Osteoblast (primary cell): Measurements from ENCODE around the gene XYLT1. TPM values are rescaled to one million over a fixed set of nuclear protein-coding genes. Genes with fewer than 3 reads are reported as not detected.

Source experiments
- DNase-seq: peaks from one replicate; pipeline ENCODE4 v3.0.0; 2011; ENCODE audit warnings: low spot score, mixed read lengths; ENCODE audit not compliant: insufficient read length; ENCODE audit errors: missing footprints
- H2AFZ ChIP-seq: 2 replicates; pipeline ENCODE4 v1.6.0; 2011; ENCODE audit warnings: mild to moderate bottlenecking, low read length
- H3K27ac ChIP-seq: 2 replicates; pipeline ENCODE4 v1.5.1; 2011; ENCODE audit warnings: mild to moderate bottlenecking, low read depth, low read length, moderate library complexity
- H3K27me3 ChIP-seq: 2 replicates; pipeline ENCODE4 v1.6.0; 2012; ENCODE audit warnings: mild to moderate bottlenecking, control low read depth, inconsistent platforms, low read length, moderate library complexity; ENCODE audit not compliant: insufficient read depth
- H3K36me3 ChIP-seq: 2 replicates; pipeline ENCODE4 v1.5.1; 2011; ENCODE audit warnings: mild to moderate bottlenecking, low read length, control low read depth, moderate library complexity; ENCODE audit not compliant: insufficient read depth
- H3K4me1 ChIP-seq: 2 replicates; pipeline ENCODE4 v1.5.1; 2011; ENCODE audit warnings: mild to moderate bottlenecking, low read length, control low read depth, moderate library complexity; ENCODE audit not compliant: insufficient read depth
- H3K4me2 ChIP-seq: 2 replicates; pipeline ENCODE4 v1.6.0; 2011; ENCODE audit warnings: mild to moderate bottlenecking, low read length; ENCODE audit not compliant: insufficient read depth
- H3K4me3 ChIP-seq: fragments of 200-600 bp; sonication (generic); 3 replicates; pipeline ENCODE4 v1.5.1; 2012; ENCODE audit warnings: mild to moderate bottlenecking, low read length, inconsistent platforms; ENCODE audit not compliant: insufficient read depth
- H3K79me2 ChIP-seq: 2 replicates; pipeline ENCODE4 v1.6.0; 2012; ENCODE audit warnings: mild to moderate bottlenecking, low read length, control low read depth, inconsistent platforms; ENCODE audit not compliant: insufficient read depth
- H3K9me3 ChIP-seq: 2 replicates; pipeline ENCODE4 v1.5.1; 2011; ENCODE audit warnings: low read depth, low read length, control low read depth
- H4K20me1 ChIP-seq: 2 replicates; pipeline ENCODE4 v1.6.0; 2012; ENCODE audit warnings: mild to moderate bottlenecking, low read length, control low read depth; ENCODE audit not compliant: insufficient read depth
- total RNA-seq: library from RNA; depleted of rRNA; stranded (reverse); fragments of >200 nt; gene quantifications from 2 replicates; pipeline ENCODE4 v1.2.3, GENCODE V29; 2012
- TF ChIP-seq, protein P1 (sequence below): IDR thresholded peaks from 2 replicates; pipeline ENCODE4 v1.5.1; 2011; ENCODE audit warnings: mild to moderate bottlenecking, low read depth, low read length, moderate library complexity; ENCODE audit errors: extremely low read depth

Gene XYLT1
- total RNA-seq, 1 donor, result 43.4 TPM

DNA sequence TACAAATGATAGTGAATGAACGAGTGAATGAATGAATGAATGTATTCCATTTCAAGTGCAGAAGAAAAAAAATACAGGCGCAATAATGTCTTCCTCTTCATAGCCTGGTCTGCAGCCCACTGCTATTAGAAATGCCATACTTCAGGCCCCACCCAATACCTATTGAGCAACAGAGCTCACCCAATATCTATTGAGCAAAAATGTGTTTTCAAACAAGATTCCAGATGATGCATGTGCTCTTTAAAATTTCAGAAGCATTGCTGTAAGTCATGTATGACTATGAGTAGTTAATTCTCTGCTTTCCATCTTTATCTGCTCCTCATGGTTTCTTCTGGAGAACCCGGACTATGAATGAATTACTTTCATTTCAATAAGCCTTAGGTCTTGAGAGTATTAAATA, 308.2 kb downstream of the XYLT1 start:
- TF ChIP-seq, protein P1, sequence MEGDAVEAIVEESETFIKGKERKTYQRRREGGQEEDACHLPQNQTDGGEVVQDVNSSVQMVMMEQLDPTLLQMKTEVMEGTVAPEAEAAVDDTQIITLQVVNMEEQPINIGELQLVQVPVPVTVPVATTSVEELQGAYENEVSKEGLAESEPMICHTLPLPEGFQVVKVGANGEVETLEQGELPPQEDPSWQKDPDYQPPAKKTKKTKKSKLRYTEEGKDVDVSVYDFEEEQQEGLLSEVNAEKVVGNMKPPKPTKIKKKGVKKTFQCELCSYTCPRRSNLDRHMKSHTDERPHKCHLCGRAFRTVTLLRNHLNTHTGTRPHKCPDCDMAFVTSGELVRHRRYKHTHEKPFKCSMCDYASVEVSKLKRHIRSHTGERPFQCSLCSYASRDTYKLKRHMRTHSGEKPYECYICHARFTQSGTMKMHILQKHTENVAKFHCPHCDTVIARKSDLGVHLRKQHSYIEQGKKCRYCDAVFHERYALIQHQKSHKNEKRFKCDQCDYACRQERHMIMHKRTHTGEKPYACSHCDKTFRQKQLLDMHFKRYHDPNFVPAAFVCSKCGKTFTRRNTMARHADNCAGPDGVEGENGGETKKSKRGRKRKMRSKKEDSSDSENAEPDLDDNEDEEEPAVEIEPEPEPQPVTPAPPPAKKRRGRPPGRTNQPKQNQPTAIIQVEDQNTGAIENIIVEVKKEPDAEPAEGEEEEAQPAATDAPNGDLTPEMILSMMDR, result no peak
- H3K9me3 ChIP-seq, result no peaks in the 10 kb centered on the region
- DNase-seq, result no peak

GRCh38 chr16:17160920-17161431, 309.8 kb downstream of the XYLT1 start:
- Histone ChIP-seq H3K27me3 (no peaks in the 10 kb centered on the region), H3K27ac (no peak overlapping the region), H3K36me3 (no peaks in the 10 kb centered on the region), H3K79me2 (no peaks in the 10 kb centered on the region), H3K4me1 (no peaks in the 10 kb centered on the region), H3K4me3 (no peak overlapping the region), H2AFZ (no peak overlapping the region), H4K20me1 (peaks cover 14% of the 10 kb centered on the region), H3K4me2 (no peak overlapping the region), H3K9me3 (no peaks in the 10 kb centered on the region)
- DNase-seq, result no peak
- TF ChIP-seq, protein P1, result no peak

More for the DNA sequence above, 308.2 kb downstream of the XYLT1 start:
- Histone ChIP-seq H3K4me1 (no peaks in the 10 kb centered on the region), H2AFZ (no peak overlapping the region), H3K4me2 (no peak overlapping the region), H3K79me2 (no peaks in the 10 kb centered on the region), H3K4me3 (no peak overlapping the region), H4K20me1 (peaks cover 14% of the 10 kb centered on the region), H3K27ac (no peak overlapping the region), H3K27me3 (no peaks in the 10 kb centered on the region), H3K36me3 (no peaks in the 10 kb centered on the region)

- Histone ChIP-seq H3K4me1 (no peaks in the 10 kb centered on the region), H3K36me3 (no peaks in the 10 kb centered on the region), H4K20me1 (peaks cover 17% of the 10 kb centered on the region), H3K4me2 (peak overlapping the region; percentile 26), H3K9me3 (no peaks in the 10 kb centered on the region), H3K27me3 (no peaks in the 10 kb centered on the region), H3K4me3 (no peak overlapping the region), H3K27ac (no peak overlapping the region), H2AFZ (no peak overlapping the region), H3K79me2 (no peaks in the 10 kb centered on the region)
- TF ChIP-seq, protein P1, result no peak
- DNase-seq, result peak; percentile 58
These were observed 310.4 kb downstream of the XYLT1 start for GRCh38 chr16:17160285-17160853.

DNA sequence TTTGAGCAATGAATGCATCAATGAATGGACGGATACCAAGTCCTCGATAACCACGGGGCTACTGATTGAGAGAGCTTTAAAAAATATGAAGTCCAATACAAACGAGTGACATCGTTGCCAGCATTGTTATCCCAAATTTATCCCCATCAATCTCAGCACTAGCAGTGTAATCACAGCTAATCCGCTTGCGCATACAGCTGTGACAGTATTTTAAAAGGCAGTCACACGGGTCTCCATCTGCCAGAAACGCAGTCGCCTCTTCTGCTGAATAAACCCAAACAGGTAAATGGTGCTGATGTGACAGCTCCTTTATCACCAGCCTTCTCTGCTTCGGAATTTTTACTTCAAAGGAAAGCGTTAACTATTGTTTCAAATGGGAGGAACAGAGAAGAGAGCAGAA, 311.1 kb downstream of the XYLT1 start:
- Histone ChIP-seq H3K4me3 (no peak overlapping the region), H3K79me2 (no peaks in the 10 kb centered on the region), H2AFZ (no peak overlapping the region), H3K4me1 (no peaks in the 10 kb centered on the region), H3K27ac (no peak overlapping the region), H3K4me2 (no peak overlapping the region), H3K9me3 (no peaks in the 10 kb centered on the region), H3K36me3 (no peaks in the 10 kb centered on the region), H3K27me3 (no peaks in the 10 kb centered on the region), H4K20me1 (peaks cover 23% of the 10 kb centered on the region)
- TF ChIP-seq, protein P1, result no peak
- no peak for DNase-seq
